ENCODE data around the gene EVI5. TPM values are rescaled to one million over a fixed set of nuclear protein-coding genes. Genes with fewer than 3 reads are reported as not detected.

The EVI5 gene
- total and polyA plus RNA-seq, 10 of the 15 experiments (the other 5 are each of a cell fraction or from before 2014, with no cell fraction given): 0.27 to 6.8 (median 1.7) TPM

DNA sequence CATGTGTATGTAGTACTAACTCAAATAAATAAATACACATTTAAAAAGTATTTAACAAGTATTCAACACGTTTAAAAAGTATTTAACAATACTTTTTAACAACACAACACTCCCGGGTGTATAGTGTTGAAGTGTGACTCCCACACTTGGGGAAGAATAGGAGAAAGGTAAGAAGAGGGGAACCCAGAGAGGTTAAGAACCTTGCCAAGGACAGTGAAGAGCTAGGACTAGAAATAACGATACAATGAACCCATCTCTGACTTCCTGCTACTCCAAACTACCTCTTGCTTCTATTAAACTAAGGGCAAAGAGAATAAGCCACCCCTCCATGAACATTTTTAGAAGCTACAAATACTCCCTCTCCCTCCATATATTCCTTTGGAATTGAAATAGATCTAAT is 296.5 kb downstream of the EVI5 start:
- FAIRE-seq: no peak

More for the DNA sequence above, 296.5 kb downstream of the EVI5 start:
- no peak for TF ChIP-seq ZNF384 (IDR thresholded peaks at IDR 0.05; ENCODE audit: borderline replicate concordance, low read depth, low read length)
- TF ChIP-seq, protein P1, sequence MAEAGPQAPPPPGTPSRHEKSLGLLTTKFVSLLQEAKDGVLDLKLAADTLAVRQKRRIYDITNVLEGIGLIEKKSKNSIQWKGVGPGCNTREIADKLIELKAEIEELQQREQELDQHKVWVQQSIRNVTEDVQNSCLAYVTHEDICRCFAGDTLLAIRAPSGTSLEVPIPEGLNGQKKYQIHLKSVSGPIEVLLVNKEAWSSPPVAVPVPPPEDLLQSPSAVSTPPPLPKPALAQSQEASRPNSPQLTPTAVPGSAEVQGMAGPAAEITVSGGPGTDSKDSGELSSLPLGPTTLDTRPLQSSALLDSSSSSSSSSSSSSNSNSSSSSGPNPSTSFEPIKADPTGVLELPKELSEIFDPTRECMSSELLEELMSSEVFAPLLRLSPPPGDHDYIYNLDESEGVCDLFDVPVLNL (IDR thresholded peaks at IDR 0.05; ENCODE audit: low read depth, low read length): no peak
- no peak for TF ChIP-seq RELB (IDR thresholded peaks at IDR 0.05; ENCODE audit: low read depth)
- TF ChIP-seq, protein P2, sequence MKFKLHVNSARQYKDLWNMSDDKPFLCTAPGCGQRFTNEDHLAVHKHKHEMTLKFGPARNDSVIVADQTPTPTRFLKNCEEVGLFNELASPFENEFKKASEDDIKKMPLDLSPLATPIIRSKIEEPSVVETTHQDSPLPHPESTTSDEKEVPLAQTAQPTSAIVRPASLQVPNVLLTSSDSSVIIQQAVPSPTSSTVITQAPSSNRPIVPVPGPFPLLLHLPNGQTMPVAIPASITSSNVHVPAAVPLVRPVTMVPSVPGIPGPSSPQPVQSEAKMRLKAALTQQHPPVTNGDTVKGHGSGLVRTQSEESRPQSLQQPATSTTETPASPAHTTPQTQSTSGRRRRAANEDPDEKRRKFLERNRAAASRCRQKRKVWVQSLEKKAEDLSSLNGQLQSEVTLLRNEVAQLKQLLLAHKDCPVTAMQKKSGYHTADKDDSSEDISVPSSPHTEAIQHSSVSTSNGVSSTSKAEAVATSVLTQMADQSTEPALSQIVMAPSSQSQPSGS (IDR thresholded peaks at IDR 0.05; ENCODE audit: low read length): no peak
- TF ChIP-seq, protein P3, sequence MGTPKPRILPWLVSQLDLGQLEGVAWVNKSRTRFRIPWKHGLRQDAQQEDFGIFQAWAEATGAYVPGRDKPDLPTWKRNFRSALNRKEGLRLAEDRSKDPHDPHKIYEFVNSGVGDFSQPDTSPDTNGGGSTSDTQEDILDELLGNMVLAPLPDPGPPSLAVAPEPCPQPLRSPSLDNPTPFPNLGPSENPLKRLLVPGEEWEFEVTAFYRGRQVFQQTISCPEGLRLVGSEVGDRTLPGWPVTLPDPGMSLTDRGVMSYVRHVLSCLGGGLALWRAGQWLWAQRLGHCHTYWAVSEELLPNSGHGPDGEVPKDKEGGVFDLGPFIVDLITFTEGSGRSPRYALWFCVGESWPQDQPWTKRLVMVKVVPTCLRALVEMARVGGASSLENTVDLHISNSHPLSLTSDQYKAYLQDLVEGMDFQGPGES (IDR thresholded peaks at IDR 0.05): no peak
- H3K79me2 ChIP-seq (ENCODE audit: control insufficient read depth, insufficient read depth, low read length): no peaks in the 10 kb centered on the region
- intact Hi-C loops (cut with micrococcal nuclease; ENCODE audit: unreplicated experiment): loop anchor here (5.0 kb wide), 1 partner anchor 109 kb away; no protein-coding TSS in a partner anchor
- no peaks in the 10 kb centered on the region for H3K9me3 ChIP-seq (replicated peaks; ENCODE audit: control insufficient read depth, insufficient read depth, low read length)
- ChIA-PET SMC1A (ENCODE audit: uncharacterized antibody, unreplicated experiment) (interaction anchor here (1.0 to 8.6 kb wide), 9 partner anchors 14 to 185 kb away, joined by 3 to 100 read pairs (median 6); no protein-coding TSS in a partner anchor), CTCF (interaction anchor here (1.0 to 10.1 kb wide), 8 partner anchors 9 to 178 kb away, joined by 3 to 60 read pairs (median 6); no protein-coding TSS in a partner anchor), RAD21 (ENCODE audit: unreplicated experiment) (interaction anchor here (0.7 to 9.0 kb wide), 9 partner anchors 14 to 261 kb away, joined by 3 to 138 read pairs (median 4); no protein-coding TSS in a partner anchor), POLR2A (interaction anchor here (0.9 to 8.7 kb wide), 4 partner anchors 16 to 89 kb away, joined by 3 to 77 read pairs (median 4); no protein-coding TSS in a partner anchor)
- ATAC-seq (no peak), DNase-seq (ENCODE audit: low read depth, low spot score) (no peak)
- H3K4me3 ChIP-seq: no peak overlapping the region
- H3K4me2 ChIP-seq (ENCODE audit: control insufficient read depth, insufficient read depth): no peak overlapping the region
- H4K20me1 ChIP-seq (ENCODE audit: control insufficient read depth, insufficient read depth): no peaks in the 10 kb centered on the region
- no peaks in the 10 kb centered on the region for H3K36me3 ChIP-seq (ENCODE audit: control insufficient read depth in 2 of 2, insufficient read depth in 2 of 2, low read length in 1 of 2)
- H3K9ac ChIP-seq (ENCODE audit: control insufficient read depth, insufficient read depth, low read length): no peak overlapping the region
- WGBS (ENCODE audit: insufficient coverage, insufficient replicate concordance, low lambda C conversion rate, missing lambda C conversion rate): 40% methylated on average over 3 of the region's 3 CpGs
- in situ Hi-C loops (cut with MboI): no loop called here
- H3K27ac ChIP-seq (ENCODE audit: control insufficient read depth, insufficient read depth): no peak overlapping the region
- peaks cover 3% of the 10 kb centered on the region for H3K4me1 ChIP-seq (ENCODE audit: control insufficient read depth, insufficient read depth, low read length)
- no peak overlapping the region for H2AFZ ChIP-seq (ENCODE audit: control insufficient read depth, low read depth, low read length)
- H3K27me3 ChIP-seq (replicated peaks in 1 of 2; ENCODE audit: control insufficient read depth in 2 of 2, insufficient read depth in 2 of 2, low read length in 1 of 2): no peaks in the 10 kb centered on the region
- BruUV-seq (replicated peaks): no TSS peak
